ENCODE results near the gene MVB12B.

MVB12B gene

GRCh38 chr9:126336736-126337325 is 10.2 kb downstream of the MVB12B start:
- no peak overlapping the region for H3K27ac ChIP-seq (ENCODE audit: low read depth, low read length)
- peaks cover 53% of the 10 kb centered on the region for H3K4me1 ChIP-seq (ENCODE audit: insufficient read depth, low read length)
- no peak overlapping the region for H3K9ac ChIP-seq (ENCODE audit: low read length)

DNA sequence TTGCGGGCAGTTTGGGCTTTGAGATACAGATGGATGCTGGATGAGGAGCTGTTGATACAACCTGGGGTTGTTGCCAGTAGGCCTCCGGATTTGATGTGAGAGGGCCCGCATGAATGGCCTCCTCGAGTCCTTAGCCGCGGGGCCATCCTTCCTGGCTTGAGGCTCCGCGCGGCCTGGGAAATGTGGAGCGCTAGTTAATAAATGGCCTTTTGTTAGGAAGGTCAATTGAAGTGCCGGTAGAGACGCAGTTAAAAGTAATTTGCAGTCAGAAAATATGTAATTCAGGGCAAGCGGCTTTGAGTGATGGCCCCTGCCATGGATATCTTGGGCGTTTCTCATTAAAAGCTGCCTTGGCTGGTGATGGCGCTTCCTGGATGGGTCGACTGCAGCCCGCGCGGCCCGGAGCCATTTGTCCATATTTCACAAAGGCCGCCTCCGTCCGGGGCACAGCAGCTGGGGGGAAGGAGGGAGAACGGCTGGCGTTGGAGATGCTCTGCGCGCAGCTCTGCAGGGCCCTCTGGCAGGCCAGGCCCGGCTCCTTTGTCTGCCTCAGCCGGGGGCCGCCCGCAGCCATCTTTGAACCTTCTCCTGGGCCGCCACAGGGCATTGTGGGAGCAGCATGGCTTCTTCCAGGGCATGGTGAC is 11.2 kb downstream of the MVB12B start:
- Histone ChIP-seq H3K9ac (ENCODE audit: low read length) (no peak overlapping the region), H3K27ac (ENCODE audit: low read depth, low read length) (no peak overlapping the region), H3K4me3 (ENCODE audit: low read depth in 1 of 2, low read length in 2 of 2) (no peak overlapping the region), H3K9me3 (ENCODE audit: low read length) (no peaks in the 10 kb centered on the region), H3K4me1 (ENCODE audit: insufficient read depth, low read length) (peaks cover 62% of the 10 kb centered on the region), H3K36me3 (ENCODE audit: insufficient read depth, low read length) (peaks cover 10% of the 10 kb centered on the region), H3K27me3 (ENCODE audit: control insufficient read depth in 1 of 2, insufficient read depth in 2 of 2, low read length in 2 of 2) (no peaks in the 10 kb centered on the region)

More at GRCh38 chr9:126336736-126337325, 10.2 kb downstream of the MVB12B start:
- no peak overlapping the region for H3K4me3 ChIP-seq (ENCODE audit: low read depth in 1 of 2, low read length in 2 of 2)
- no peaks in the 10 kb centered on the region for H3K27me3 ChIP-seq (ENCODE audit: control insufficient read depth in 1 of 2, insufficient read depth in 2 of 2, low read length in 2 of 2)
- H3K36me3 ChIP-seq (ENCODE audit: insufficient read depth, low read length) = peaks cover 8% of the 10 kb centered on the region
- no peaks in the 10 kb centered on the region for H3K9me3 ChIP-seq (ENCODE audit: low read length)

DNA sequence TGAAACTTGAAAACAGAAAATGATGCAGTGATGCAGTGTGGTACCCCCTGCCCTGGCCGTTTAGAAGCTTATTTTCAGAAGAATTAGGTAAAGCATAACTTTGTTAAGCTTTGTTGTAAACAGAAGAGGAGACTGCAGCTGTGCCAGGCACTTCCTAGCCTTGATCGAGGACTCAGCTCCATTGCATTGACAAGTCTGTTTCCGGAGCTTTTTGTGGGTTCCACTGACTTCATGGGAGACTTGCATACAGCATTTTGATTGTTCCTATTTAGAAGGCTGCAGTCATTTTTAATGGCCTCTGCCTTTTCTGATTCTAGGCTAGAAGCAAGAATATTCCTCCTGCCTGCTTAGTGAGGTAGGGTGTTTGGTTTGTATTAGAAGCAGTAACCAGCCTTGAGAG is 12.3 kb downstream of the MVB12B start:
- no peak overlapping the region for H3K9ac ChIP-seq (ENCODE audit: low read length)
- H3K27me3 ChIP-seq (ENCODE audit: control insufficient read depth in 1 of 2, insufficient read depth in 2 of 2, low read length in 2 of 2) = no peaks in the 10 kb centered on the region
- H3K4me1 ChIP-seq (ENCODE audit: insufficient read depth, low read length) = peaks cover 56% of the 10 kb centered on the region
- no peak overlapping the region for H3K27ac ChIP-seq (ENCODE audit: low read depth, low read length)
- no peaks in the 10 kb centered on the region for H3K9me3 ChIP-seq (ENCODE audit: low read length)
- no peak overlapping the region for H3K4me3 ChIP-seq (ENCODE audit: low read depth in 1 of 2, low read length in 2 of 2)
- H3K36me3 ChIP-seq (ENCODE audit: insufficient read depth, low read length) = peaks cover 10% of the 10 kb centered on the region

- no peak overlapping the region for H3K4me3 ChIP-seq (ENCODE audit: low read depth in 1 of 2, low read length in 2 of 2)
- H3K27ac ChIP-seq (ENCODE audit: low read depth, low read length) = no peak overlapping the region
- no peaks in the 10 kb centered on the region for H3K27me3 ChIP-seq (ENCODE audit: control insufficient read depth in 1 of 2, insufficient read depth in 2 of 2, low read length in 2 of 2)
- H3K9ac ChIP-seq (ENCODE audit: low read length) = no peak overlapping the region
- H3K9me3 ChIP-seq (ENCODE audit: low read length) = no peaks in the 10 kb centered on the region
- H3K36me3 ChIP-seq (ENCODE audit: insufficient read depth, low read length) = peaks cover 10% of the 10 kb centered on the region
- peaks cover 41% of the 10 kb centered on the region for H3K4me1 ChIP-seq (ENCODE audit: insufficient read depth, low read length)
These were observed 14.8 kb downstream of the MVB12B start for GRCh38 chr9:126341426-126341825.

DNA sequence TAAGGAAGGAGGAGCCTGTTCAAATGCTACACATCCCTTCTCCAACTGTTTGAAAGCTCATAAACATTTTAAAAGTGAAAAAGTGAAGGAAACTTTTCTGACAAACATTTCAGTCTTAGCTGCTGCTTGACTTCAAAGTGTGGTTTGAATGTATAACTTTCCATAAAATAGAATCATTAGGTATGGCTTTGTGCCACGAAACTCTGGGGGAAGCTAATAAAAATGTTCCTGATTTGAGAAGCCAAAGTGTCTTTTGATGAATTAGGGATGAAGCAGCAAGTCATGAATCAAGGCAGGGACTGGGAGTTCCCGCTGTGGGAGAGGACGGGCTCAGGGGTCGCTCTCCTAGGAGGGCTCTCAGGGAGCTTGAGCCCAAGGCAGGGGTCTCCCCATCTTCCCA is 15.3 kb downstream of the MVB12B start:
- peaks cover 41% of the 10 kb centered on the region for H3K4me1 ChIP-seq (ENCODE audit: insufficient read depth, low read length)
- H3K9ac ChIP-seq (ENCODE audit: low read length) = no peak overlapping the region
- no peak overlapping the region for H3K27ac ChIP-seq (ENCODE audit: low read depth, low read length)
- H3K4me3 ChIP-seq (ENCODE audit: low read depth in 1 of 2, low read length in 2 of 2) = no peak overlapping the region
- H3K9me3 ChIP-seq (ENCODE audit: low read length) = no peaks in the 10 kb centered on the region
- H3K27me3 ChIP-seq (ENCODE audit: control insufficient read depth in 1 of 2, insufficient read depth in 2 of 2, low read length in 2 of 2) = no peaks in the 10 kb centered on the region
- peaks cover 10% of the 10 kb centered on the region for H3K36me3 ChIP-seq (ENCODE audit: insufficient read depth, low read length)

- peaks cover 10% of the 10 kb centered on the region for H3K36me3 ChIP-seq (ENCODE audit: insufficient read depth, low read length)
- no peak overlapping the region for H3K4me3 ChIP-seq (ENCODE audit: low read depth in 1 of 2, low read length in 2 of 2)
- H3K4me1 ChIP-seq (ENCODE audit: insufficient read depth, low read length) = peaks cover 41% of the 10 kb centered on the region
- no peaks in the 10 kb centered on the region for H3K9me3 ChIP-seq (ENCODE audit: low read length)
- no peaks in the 10 kb centered on the region for H3K27me3 ChIP-seq (ENCODE audit: control insufficient read depth in 1 of 2, insufficient read depth in 2 of 2, low read length in 2 of 2)
- no peak overlapping the region for H3K9ac ChIP-seq (ENCODE audit: low read length)
- no peak overlapping the region for H3K27ac ChIP-seq (ENCODE audit: low read depth, low read length)
These were observed 16.0 kb downstream of the MVB12B start for GRCh38 chr9:126342621-126343031.

- Histone ChIP-seq H3K27ac (ENCODE audit: low read depth, low read length) (no peak overlapping the region), H3K36me3 (ENCODE audit: insufficient read depth, low read length) (peaks cover 10% of the 10 kb centered on the region), H3K9ac (ENCODE audit: low read length) (no peak overlapping the region), H3K4me3 (ENCODE audit: low read depth in 1 of 2, low read length in 2 of 2) (no peak overlapping the region), H3K27me3 (ENCODE audit: control insufficient read depth in 1 of 2, insufficient read depth in 2 of 2, low read length in 2 of 2) (no peaks in the 10 kb centered on the region), H3K9me3 (ENCODE audit: low read length) (no peaks in the 10 kb centered on the region), H3K4me1 (ENCODE audit: insufficient read depth, low read length) (peaks cover 41% of the 10 kb centered on the region)
These were observed 16.7 kb downstream of the MVB12B start for GRCh38 chr9:126343271-126343700.

GRCh38 chr9:126346031-126346430 is 19.4 kb downstream of the MVB12B start:
- H3K4me1 ChIP-seq (ENCODE audit: insufficient read depth, low read length) = peaks cover 17% of the 10 kb centered on the region
- no peak overlapping the region for H3K9ac ChIP-seq (ENCODE audit: low read length)
- H3K4me3 ChIP-seq (ENCODE audit: low read depth in 1 of 2, low read length in 2 of 2) = no peak overlapping the region
- H3K27ac ChIP-seq (ENCODE audit: low read depth, low read length) = no peak overlapping the region
- no peaks in the 10 kb centered on the region for H3K27me3 ChIP-seq (ENCODE audit: control insufficient read depth in 1 of 2, insufficient read depth in 2 of 2, low read length in 2 of 2)
- peaks cover 10% of the 10 kb centered on the region for H3K36me3 ChIP-seq (ENCODE audit: insufficient read depth, low read length)
- H3K9me3 ChIP-seq (ENCODE audit: low read length) = no peaks in the 10 kb centered on the region

DNA sequence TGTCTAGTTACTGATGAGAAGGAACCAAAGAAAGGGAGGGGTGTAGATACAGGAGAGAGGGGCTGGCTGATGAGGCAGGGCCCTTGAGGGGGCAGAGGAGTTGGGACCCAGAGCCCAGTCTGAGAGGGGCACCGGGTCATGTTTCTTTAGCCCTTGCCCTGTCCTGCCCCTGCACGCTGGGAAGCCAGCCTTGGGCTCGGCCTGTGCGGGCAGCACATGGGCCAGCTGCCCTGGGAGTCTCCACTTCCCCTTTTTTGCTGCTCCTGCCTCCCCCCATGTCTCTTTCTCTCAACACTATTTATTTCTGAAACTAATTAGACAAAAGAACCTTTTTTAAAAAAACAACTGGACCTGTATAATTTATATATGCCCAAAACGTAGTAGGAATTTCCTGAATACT is 20.5 kb downstream of the MVB12B start:
- H3K4me1 ChIP-seq (ENCODE audit: insufficient read depth, low read length) = peaks cover 7% of the 10 kb centered on the region
- no peaks in the 10 kb centered on the region for H3K27me3 ChIP-seq (ENCODE audit: control insufficient read depth in 1 of 2, insufficient read depth in 2 of 2, low read length in 2 of 2)
- no peaks in the 10 kb centered on the region for H3K9me3 ChIP-seq (ENCODE audit: low read length)
- H3K36me3 ChIP-seq (ENCODE audit: insufficient read depth, low read length) = no peaks in the 10 kb centered on the region
- no peak overlapping the region for H3K4me3 ChIP-seq (ENCODE audit: low read depth in 1 of 2, low read length in 2 of 2)
- no peak overlapping the region for H3K27ac ChIP-seq (ENCODE audit: low read depth, low read length)
- H3K9ac ChIP-seq (ENCODE audit: low read length) = no peak overlapping the region

DNA sequence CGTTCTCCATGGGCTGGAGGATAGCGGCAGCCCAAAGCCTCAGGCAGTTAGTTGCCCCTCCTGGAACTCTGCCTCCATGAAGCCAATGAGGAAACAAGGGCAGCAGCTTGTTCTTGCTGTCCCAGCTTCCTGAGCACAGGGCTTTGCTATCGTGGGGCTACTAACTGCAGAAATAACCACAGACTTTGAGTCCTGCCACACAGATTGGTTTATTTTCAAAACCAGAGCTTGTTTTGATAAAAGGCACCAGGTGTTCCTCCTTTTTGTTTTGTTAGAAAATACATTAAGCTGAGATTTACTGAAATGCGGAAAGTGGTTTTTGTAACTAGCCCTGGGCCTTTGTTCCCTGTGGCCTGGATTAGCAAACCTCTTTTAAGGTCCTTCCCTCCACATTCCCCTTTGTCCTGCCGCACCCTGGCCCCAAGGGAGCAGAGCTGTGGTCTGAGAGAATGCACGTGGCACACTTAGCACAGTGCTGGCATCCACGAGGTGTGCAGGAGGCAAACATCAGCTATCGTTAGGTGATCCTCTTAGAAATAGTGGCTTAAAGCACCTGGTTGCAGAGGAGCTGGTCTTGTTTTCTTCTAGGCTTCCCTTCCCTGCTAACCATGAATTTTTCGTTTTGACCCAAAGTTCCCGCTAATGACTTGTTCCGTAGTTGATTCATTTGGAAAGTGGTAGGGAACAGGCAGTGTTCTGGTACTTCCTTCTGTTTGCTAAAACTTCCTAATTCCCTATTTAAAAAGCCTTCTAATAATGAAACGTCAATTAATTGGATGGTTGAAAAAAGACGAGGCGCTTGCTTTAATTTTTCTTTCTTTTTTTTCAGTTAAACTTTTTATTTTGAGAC is 21.5 kb downstream of the MVB12B start:
- H3K27ac ChIP-seq (ENCODE audit: low read depth, low read length) = no peak overlapping the region
- H3K4me1 ChIP-seq (ENCODE audit: insufficient read depth, low read length) = no peaks in the 10 kb centered on the region
- H3K36me3 ChIP-seq (ENCODE audit: insufficient read depth, low read length) = no peaks in the 10 kb centered on the region
- H3K27me3 ChIP-seq (ENCODE audit: control insufficient read depth in 1 of 2, insufficient read depth in 2 of 2, low read length in 2 of 2) = no peaks in the 10 kb centered on the region
- H3K4me3 ChIP-seq (ENCODE audit: low read depth in 1 of 2, low read length in 2 of 2) = no peak overlapping the region
- H3K9ac ChIP-seq (ENCODE audit: low read length) = no peak overlapping the region
- no peaks in the 10 kb centered on the region for H3K9me3 ChIP-seq (ENCODE audit: low read length)

DNA sequence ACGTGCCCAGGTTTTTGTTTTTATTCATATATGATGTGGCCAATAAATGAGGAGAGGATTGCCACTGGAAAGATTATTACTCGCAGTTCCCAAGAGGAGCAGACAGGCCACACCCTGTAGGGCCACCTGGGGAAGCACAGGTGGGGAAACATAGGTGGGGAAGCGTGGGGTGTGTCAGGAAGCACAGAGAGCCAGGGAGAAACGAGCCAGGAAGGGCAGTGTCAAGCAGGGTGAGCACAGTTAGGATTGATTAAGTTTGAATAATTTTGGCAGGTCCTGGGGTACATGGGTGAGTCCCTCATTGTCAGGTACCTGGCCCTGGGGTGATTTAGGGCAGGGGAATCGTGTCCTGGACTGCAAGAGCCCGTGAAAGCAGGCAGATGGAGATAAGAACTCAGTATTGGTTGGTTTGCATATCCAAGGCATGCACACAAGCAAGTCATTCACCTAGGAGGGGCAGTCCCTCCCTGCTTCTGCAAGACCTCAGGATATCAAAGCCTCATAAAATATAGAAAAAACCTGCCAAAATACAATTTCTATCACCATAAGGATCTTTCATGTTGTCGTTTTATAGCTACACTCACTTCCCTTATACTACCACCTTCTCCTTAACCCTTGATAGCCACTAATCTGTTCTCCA is 22.4 kb downstream of the MVB12B start:
- no peaks in the 10 kb centered on the region for H3K36me3 ChIP-seq (ENCODE audit: insufficient read depth, low read length)
- H3K27ac ChIP-seq (ENCODE audit: low read depth, low read length) = no peak overlapping the region
- H3K4me3 ChIP-seq (ENCODE audit: low read depth in 1 of 2, low read length in 2 of 2) = no peak overlapping the region
- no peaks in the 10 kb centered on the region for H3K27me3 ChIP-seq (ENCODE audit: control insufficient read depth in 1 of 2, insufficient read depth in 2 of 2, low read length in 2 of 2)
- no peaks in the 10 kb centered on the region for H3K4me1 ChIP-seq (ENCODE audit: insufficient read depth, low read length)
- H3K9me3 ChIP-seq (ENCODE audit: low read length) = no peaks in the 10 kb centered on the region
- H3K9ac ChIP-seq (ENCODE audit: low read length) = no peak overlapping the region
